GM18867 (cell line): ENCODE data around the gene SHCBP1L.

ENCODE experiments used
- ATAC-seq: cut with Tn5 transposase; IDR thresholded peaks from one replicate; pipeline ENCODE4 v1.9.1; 2021; ENCODE audit warnings: mild to moderate bottlenecking, moderate library complexity; ENCODE audit not compliant: unreplicated experiment

The SHCBP1L gene

GRCh38 chr1:182897696-182898095, 55.3 kb downstream of the SHCBP1L start:
- ATAC-seq: no peak

GRCh38 chr1:182890927-182891610, 61.9 kb downstream of the SHCBP1L start:
- ATAC-seq: no peak

- ATAC-seq: no peak
Observed at GRCh38 chr1:182889997-182890396, 63.0 kb downstream of the SHCBP1L start.

DNA sequence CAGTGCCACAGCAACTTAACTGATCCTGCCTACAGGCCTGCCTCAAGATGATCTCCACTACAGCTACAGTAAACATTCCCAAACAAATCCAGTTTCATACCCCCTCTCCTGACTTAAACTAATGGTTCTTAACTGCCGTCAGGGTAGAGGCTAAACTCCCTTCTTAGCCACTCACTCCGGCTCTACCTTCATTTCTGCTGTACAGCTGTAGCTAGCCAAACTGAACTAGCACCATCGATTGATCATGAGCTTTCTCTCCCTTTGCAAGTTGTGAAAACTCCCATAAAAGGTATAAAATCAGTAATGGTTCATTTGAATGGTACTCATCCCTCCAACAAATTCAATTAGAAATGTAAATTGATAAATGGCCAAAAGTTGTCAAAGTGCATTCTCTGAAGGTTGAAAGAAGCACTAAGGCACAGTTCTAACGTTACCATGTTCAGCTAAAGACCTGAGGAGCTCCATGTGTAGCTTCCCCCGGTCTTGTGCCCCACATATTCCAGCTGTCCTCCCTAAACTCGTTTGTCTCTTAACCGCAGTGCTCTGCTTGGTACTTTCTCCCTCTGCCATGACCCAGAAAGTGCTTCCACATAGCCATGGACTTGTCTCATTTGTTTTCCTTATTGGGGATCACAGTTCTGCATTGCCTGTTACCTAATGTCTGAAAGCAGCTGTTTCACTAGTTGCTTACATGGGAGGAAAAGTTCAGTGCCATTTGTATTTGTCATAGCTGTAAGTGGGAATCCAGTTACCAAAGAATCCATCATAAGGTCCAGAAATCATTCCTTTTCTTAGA, 64.0 kb downstream of the SHCBP1L start:
- no peak for ATAC-seq

GRCh38 chr1:182886985-182887384, 66.0 kb downstream of the SHCBP1L start:
- ATAC-seq: no peak

DNA sequence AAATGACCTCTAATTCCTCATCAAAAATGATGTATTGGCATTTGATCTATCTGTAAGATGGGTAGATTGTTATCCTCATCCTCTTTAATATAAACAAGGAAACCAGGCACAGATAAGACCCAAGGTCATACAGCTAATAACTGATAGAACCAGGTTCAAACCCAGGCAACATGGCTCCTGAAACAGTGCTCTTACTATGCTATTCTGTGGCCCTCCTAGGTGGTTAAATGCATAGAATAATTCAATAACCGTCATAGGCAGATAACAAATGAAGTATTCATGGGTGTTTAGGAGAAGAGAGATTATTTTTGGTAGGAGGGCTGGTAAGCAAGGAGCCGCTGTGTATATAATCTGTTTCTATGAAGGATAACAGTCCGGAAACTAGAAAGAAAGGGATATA, 67.4 kb downstream of the SHCBP1L start:
- ATAC-seq: no peak

DNA sequence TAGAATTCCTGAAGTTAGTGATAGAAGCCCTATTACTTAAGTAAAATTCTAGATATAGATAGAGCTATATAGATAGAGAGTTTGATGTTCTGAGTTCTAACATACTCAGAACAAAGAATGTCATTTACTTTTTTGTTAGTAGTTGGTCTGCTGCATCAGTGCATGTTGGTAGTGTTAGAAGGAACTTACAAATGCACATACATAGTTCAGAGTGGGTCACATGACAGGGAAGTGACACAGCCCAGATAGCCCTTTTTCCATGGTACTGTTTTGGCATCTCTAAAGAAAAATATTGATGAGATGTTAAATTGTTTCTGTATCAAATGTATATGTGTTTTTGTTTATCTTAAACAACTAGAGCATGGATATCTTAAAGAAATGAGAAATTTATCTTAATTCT, 68.1 kb downstream of the SHCBP1L start:
- ATAC-seq: no peak

DNA sequence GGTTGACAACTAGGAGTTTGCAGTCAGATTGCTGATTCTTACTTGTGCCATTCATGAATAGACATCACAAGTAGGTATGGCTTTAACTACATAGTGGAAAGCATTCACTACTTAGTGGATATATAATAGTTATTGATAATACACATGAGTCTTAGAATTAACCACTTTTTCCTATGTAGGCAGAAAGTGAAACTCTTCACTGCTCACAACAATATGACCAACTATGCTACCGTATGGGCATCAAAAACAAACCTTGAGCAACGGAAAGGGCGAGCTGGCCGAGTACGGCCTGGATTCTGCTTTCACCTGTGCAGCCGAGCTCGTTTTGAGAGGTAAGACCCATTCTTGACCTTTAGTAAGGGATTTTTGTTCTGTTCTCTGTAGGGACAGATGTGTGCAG, 75.1 kb downstream of the SHCBP1L start:
- no peak for ATAC-seq

DNA sequence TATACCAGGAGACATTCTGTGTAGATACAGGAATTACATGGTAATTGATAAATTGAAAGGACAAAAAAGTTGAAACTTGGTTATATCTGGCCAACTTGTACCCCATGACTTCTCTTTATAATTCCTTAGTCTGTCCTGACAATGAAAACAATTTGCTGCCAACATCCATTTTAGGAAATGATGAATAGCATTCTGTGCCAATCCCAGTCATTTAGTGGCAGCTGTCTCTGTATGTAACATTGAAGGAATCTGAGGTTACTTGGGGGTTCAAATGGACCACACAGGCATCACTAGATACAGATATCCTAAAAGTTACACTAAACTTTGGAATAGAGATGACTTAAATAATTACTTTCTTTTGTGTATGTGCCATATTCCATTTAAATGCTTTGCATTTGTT, 75.6 kb downstream of the SHCBP1L start:
- no peak for ATAC-seq

DNA sequence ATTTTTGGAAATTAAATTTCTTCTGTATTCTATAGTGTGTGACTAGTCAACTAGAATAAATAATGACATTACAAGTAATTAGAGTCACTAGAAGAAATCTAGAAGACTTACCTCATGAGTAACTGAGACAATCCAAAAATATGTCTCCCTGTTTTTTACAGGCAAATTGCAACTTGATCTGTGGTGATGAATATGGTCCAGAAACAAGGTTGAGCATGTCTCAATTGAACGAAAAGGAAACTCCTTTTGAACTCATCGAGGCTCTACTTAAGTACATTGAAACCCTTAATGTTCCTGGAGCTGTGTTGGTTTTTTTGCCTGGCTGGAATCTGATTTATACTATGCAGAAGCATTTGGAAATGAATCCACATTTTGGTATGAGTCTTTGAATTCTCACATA, 77.1 kb downstream of the SHCBP1L start:
- no peak for ATAC-seq

GRCh38 chr1:182872881-182873280, 80.1 kb downstream of the SHCBP1L start:
- ATAC-seq: no peak

DNA sequence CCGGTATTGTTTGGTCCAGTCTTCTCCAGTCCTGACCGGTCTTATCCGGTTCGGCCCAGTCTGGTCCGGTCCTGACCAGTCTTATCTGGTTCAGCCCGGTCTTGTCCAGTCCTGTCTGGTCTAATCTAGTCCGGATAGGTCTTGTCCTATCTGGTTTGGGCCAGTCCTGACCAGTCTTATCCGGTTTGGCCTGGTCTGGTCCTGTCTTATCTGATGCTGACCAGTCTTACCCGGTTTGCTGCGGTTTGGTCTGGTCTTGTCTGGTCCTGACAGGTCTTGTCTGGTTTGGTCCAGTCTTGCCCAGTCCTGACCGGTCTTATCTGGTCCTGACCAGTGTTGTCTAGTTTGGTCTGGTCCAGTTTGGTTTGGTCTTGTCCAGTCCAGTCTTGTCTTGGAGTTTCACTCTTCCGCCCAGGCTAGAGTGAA, 83.7 kb downstream of the SHCBP1L start:
- ATAC-seq: no peak

DNA sequence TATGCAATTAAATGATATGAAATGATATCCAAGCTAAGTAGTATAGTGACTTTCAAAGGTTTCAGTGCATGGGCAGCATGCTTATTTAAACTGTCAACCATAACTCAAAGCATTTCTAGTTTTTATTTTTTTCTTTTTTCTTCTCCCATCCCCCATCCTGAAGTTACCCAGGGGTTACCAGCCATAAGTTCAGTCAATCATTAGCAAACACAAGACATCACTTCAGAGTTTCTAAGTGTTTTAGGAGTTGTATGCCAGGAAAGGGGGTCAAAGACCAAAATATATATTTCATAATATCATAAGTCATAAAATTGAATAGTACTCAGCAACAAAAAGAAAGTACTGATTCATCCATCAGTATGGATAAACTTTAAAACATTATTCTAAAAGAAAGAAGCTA, 85.1 kb downstream of the SHCBP1L start:
- no peak for ATAC-seq

GRCh38 chr1:182863940-182864339, 89.0 kb downstream of the SHCBP1L start:
- ATAC-seq: no peak

GRCh38 chr1:182862827-182863226, 90.1 kb downstream of the SHCBP1L start:
- no peak for ATAC-seq

GRCh38 chr1:182861994-182862393, 91.0 kb downstream of the SHCBP1L start:
- no peak for ATAC-seq

DNA sequence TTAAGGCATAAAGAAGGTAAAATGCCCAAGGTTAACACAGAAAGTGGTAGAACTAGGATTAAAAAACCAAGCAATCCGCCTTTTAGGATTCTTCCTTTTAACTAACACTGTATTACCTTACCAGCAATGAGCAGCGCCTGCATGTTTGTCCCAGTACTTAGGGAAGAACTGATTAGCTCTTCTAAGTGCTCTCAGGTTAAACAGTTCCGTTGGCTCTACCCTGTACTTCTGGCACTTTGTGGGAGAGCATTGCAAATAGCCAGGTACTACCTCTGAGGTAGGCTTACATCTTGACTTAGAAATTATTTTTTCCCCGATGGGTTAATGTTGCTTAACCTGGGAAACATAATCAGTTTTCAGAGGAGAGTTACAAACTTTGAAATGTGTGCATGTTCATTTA, 92.3 kb downstream of the SHCBP1L start:
- ATAC-seq: no peak

DNA sequence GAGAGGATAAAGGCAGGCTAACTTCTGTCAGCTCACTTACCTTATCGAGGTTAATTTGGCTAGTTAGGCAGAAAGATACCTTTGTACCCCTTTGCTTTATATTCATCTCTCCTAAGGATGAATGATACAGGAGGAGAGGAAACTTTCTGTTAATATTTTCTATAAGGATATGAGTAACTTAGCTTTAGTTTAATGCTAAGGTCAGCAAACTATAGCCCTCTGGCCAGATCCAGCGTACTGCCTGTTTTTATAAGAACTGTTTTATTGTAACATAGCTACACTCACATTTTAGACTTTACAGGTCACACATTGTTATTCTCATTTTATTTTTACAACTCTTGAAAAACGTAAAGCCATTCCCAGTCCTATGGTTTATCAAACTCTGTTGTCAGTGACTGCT, 95.8 kb downstream of the SHCBP1L start:
- ATAC-seq: no peak

DNA sequence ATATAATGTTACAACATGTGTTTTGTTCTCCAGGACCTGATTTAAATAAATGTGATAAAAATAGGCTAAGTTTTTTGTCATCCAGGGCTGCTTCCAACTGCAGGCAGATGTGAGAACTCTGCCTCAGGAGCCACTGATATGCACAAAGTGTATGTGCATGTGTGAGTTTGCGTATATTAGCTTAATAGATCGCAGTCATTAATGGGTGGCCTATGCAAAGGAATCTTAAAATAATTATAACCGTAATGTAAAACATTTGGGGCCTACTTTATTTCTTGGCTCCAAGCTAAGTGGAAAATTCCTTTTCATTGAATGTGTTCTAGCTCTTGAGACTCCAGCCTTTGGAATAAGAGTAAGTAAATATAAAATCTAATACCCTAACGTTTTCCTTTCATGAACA, 97.1 kb downstream of the SHCBP1L start:
- ATAC-seq: no peak

DNA sequence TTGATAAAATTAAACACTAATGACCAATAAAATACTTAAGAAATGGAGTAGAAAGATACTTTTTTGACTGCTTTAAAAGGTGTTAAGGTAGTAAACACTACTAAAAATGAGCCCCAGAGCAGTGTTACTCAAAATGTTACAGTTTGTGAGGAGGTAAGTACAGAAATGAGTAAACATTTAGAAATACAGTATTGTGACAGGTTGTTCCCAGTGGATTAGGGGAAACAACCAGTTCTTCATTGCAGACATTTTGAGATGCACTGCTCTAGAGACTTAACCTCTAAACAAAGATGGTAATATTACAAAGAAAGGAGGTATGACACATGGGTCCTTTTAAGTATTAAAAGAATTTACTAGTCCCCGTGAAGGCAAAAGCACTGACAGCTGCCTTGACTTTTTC, 101.1 kb downstream of the SHCBP1L start:
- ATAC-seq: no peak

DNA sequence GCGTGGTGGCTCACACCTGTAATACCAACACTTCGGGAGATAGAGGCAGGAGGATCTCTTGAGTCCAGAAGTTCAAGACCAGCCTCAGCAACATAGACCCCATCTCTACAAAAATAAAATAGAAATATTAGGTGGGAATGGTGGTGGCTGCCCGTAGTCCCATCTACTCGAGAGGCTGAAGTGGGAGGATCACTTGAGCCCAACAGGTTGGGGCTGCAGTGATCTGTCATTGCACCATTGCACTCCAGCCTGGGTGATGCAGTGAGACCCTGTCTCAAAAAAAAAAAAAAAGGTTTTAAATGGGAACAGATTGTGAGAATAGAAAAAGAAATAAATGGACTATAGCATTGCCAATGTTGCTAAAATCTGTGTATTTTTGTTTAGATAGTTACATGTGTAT, 102.6 kb downstream of the SHCBP1L start:
- ATAC-seq: no peak
